Neural progenitor cell (in vitro differentiated cells): ENCODE results near the gene LMBRD1.

ENCODE experiments used
- CTCF ChIP-seq: fragments of 200-600 bp; sonication (generic); IDR thresholded peaks from 2 replicates; pipeline ENCODE4 v1.5.1; 2017; ENCODE audit warnings: antibody characterized with exemption, mild to moderate bottlenecking
- EZH2 ChIP-seq: fragments of 200-600 bp; sonication (generic); IDR thresholded peaks from 2 replicates; pipeline ENCODE4 v1.6.1; 2017; ENCODE audit warnings: antibody characterized with exemption, mild to moderate bottlenecking, moderate library complexity

- TF ChIP-seq EZH2 (no peak), CTCF (no peak)
These were observed 40.4 kb downstream of the LMBRD1 start for GRCh38 chr6:69756366-69756765.
